Common myeloid progenitor, CD34-positive (primary cell): ENCODE measurements around the gene GOSR2.

Experiments used
- CTCF ChIA-PET: fragments of 350-600 bp; sonication (Branson Sonifier 250); formaldehyde crosslinking; loops from one replicate; lab custom pipeline; 2021; ENCODE audit warnings: antibody characterized with exemption; lab: Charles Lee
- POLR2A ChIA-PET: fragments of 350-600 bp; sonication (Branson Sonifier 250); formaldehyde crosslinking; loops from one replicate; lab custom pipeline; 2021; ENCODE audit warnings: antibody characterized with exemption; lab: Charles Lee
- DNase-seq, 3 donors: peaks; one replicate each; pipeline versions ENCODE4 v3.0.0 to v3.0.0-alpha.2; 2013
- H3K27ac ChIP-seq, 2 experiments: 1 replicate in 1 of 2; 2 replicates in 1 of 2; pipeline ENCODE4 v1.7.0; 2013; ENCODE audit warnings: inconsistent platforms in 2 of 2, low read length in 2 of 2, mild to moderate bottlenecking in 2 of 2, low read depth in 1 of 2, moderate library complexity in 1 of 2; ENCODE audit not compliant: severe bottlenecking in 2 of 2, insufficient read depth in 1 of 2, poor library complexity in 1 of 2
- H3K27me3 ChIP-seq, 5 experiments: replicated peaks in 2 of 5; 1 replicate in 3 of 5; 2 replicates in 2 of 5; pipeline versions ENCODE4 v1.6.1 to v1.7.0; 2013; ENCODE audit warnings: low read length in 4 of 5, mild to moderate bottlenecking in 2 of 5, moderate library complexity in 2 of 5, inconsistent platforms in 1 of 5; ENCODE audit not compliant: insufficient read depth in 5 of 5, control insufficient read depth in 4 of 5
- H3K36me3 ChIP-seq, 4 experiments: 1 replicate in 2 of 4; 2 replicates in 2 of 4; pipeline versions ENCODE4 v1.6.1 to v1.7.0; 2013; ENCODE audit warnings: low read length in 3 of 4, control low read depth in 1 of 4, mild to moderate bottlenecking in 1 of 4; ENCODE audit not compliant: control insufficient read depth in 4 of 4, insufficient read depth in 4 of 4
- H3K4me1 ChIP-seq, 4 experiments: 1 replicate in 3 of 4; 2 replicates in 1 of 4; pipeline versions ENCODE4 v1.6.1 to v1.7.1; 2013; ENCODE audit warnings: low read length in 3 of 4, mild to moderate bottlenecking in 3 of 4, control low read depth in 1 of 4, inconsistent platforms in 1 of 4, moderate library complexity in 1 of 4; ENCODE audit not compliant: control insufficient read depth in 4 of 4, insufficient read depth in 4 of 4; ENCODE audit errors: control extremely low read depth in 1 of 4
- H3K4me3 ChIP-seq, 7 experiments: 1 replicate in 4 of 7; 2 replicates in 3 of 7; pipeline versions ENCODE4 v1.5.1 to v1.7.0; 2013; ENCODE audit warnings: mild to moderate bottlenecking in 7 of 7, low read length in 6 of 7, moderate library complexity in 6 of 7, inconsistent platforms in 2 of 7, low read depth in 2 of 7, control low read depth in 1 of 7; ENCODE audit not compliant: insufficient read depth in 4 of 7, control insufficient read depth in 1 of 7; ENCODE audit errors: extremely low read depth in 1 of 7
- H3K9me3 ChIP-seq, 5 experiments: 1 replicate in 4 of 5; 2 replicates in 1 of 5; pipeline versions ENCODE4 v1.6.1 to v1.7.1; 2013; ENCODE audit warnings: low read length in 4 of 5, mild to moderate bottlenecking in 2 of 5, inconsistent platforms in 1 of 5, low read depth in 1 of 5, moderate library complexity in 1 of 5; ENCODE audit not compliant: control insufficient read depth in 4 of 5, insufficient read depth in 2 of 5; ENCODE audit errors: control extremely low read depth in 1 of 5
- WGBS: methylation state at CpG from one replicate; pipeline ENCODE4 v1.1.5; 2013; ENCODE audit not compliant: insufficient coverage; 5-methylcytosine and 5-hydroxymethylcytosine counted together

GOSR2 gene

GRCh38 chr17:46968224-46968834 lies 45.4 kb downstream of the GOSR2 start:
- peaks cover 0 to 3% (median 0%) of the 10 kb centered on the region in 5 experiments for H3K27me3 ChIP-seq
- no peaks in the 10 kb centered on the region for H3K9me3 ChIP-seq
- ChIA-PET CTCF (interaction anchor here (2.3 kb wide), 1 partner anchor 26 kb away, joined by 7 read pairs; no protein-coding TSS in a partner anchor), POLR2A (no interaction called here)
- no peak overlapping the region for H3K4me3 ChIP-seq
- H3K36me3 ChIP-seq, result no peaks in the 10 kb centered on the region
- DNase-seq, result no peak
- H3K4me1 ChIP-seq, result no peaks in the 10 kb centered on the region
- H3K27ac ChIP-seq, result no peak overlapping the region
- WGBS, result 94% methylated on average over 6 of the region's 6 CpGs

GRCh38 chr17:46968896-46969295 lies 45.9 kb downstream of the GOSR2 start:
- Histone ChIP-seq H3K27ac (no peak overlapping the region), H3K36me3 (no peaks in the 10 kb centered on the region), H3K9me3 (no peaks in the 10 kb centered on the region), H3K4me1 (no peaks in the 10 kb centered on the region), H3K27me3 (peaks cover 0 to 3% (median 0%) of the 10 kb centered on the region in 5 experiments), H3K4me3 (no peak overlapping the region)
- ChIA-PET POLR2A (no interaction called here), CTCF (no interaction called here)
- 95% methylated on average over 4 of the region's 8 CpGs for WGBS
- DNase-seq, result no peak

GRCh38 chr17:46971647-46972300 lies 48.8 kb downstream of the GOSR2 start:
- no peaks in the 10 kb centered on the region for H3K36me3 ChIP-seq
- WGBS, result 96% methylated on average over 4 of the region's 10 CpGs
- ChIA-PET CTCF (no interaction called here), POLR2A (interaction anchor here (0.6 kb wide), 1 partner anchor 1270 kb away, joined by 3 read pairs; no protein-coding TSS in a partner anchor)
- H3K9me3 ChIP-seq, result no peaks in the 10 kb centered on the region
- no peak for DNase-seq
- no peaks in the 10 kb centered on the region for H3K4me1 ChIP-seq
- H3K4me3 ChIP-seq, result no peak overlapping the region
- peaks cover 0 to 4% (median 3%) of the 10 kb centered on the region in 5 experiments for H3K27me3 ChIP-seq
- H3K27ac ChIP-seq, result no peak overlapping the region

- Histone ChIP-seq H3K4me3 (no peak overlapping the region), H3K4me1 (no peaks in the 10 kb centered on the region), H3K27ac (no peak overlapping the region), H3K27me3 (peaks cover 0 to 9% (median 7%) of the 10 kb centered on the region in 5 experiments), H3K36me3 (no peaks in the 10 kb centered on the region), H3K9me3 (no peaks in the 10 kb centered on the region)
- ChIA-PET POLR2A (interaction anchor here (0.6 kb wide), 1 partner anchor 1270 kb away, joined by 3 read pairs; no protein-coding TSS in a partner anchor), CTCF (no interaction called here)
- 93% methylated on average over 6 of the region's 6 CpGs for WGBS
- no peak for DNase-seq
Observed at GRCh38 chr17:46972346-46972745, 49.4 kb downstream of the GOSR2 start.

GRCh38 chr17:46974086-46974485 lies 51.1 kb downstream of the GOSR2 start:
- H3K9me3 ChIP-seq, result no peaks in the 10 kb centered on the region
- H3K4me3 ChIP-seq, result no peak overlapping the region
- WGBS, result 63% methylated on average over 4 of the region's 11 CpGs
- H3K36me3 ChIP-seq, result no peaks in the 10 kb centered on the region
- H3K4me1 ChIP-seq, result peaks cover 0 to 14% (median 12%) of the 10 kb centered on the region in 4 experiments
- no peak for DNase-seq
- CTCF ChIA-PET, result interaction anchor here (0.6 kb wide), 1 partner anchor 136 kb away, joined by 3 read pairs; no protein-coding TSS in a partner anchor
- POLR2A ChIA-PET, result no interaction called here
- peaks cover 0 to 27% (median 16%) of the 10 kb centered on the region in 5 experiments for H3K27me3 ChIP-seq
- H3K27ac ChIP-seq, result no peak overlapping the region

GRCh38 chr17:46975287-46975686 lies 52.3 kb downstream of the GOSR2 start:
- Histone ChIP-seq H3K4me3 (no peak overlapping the region), H3K36me3 (no peaks in the 10 kb centered on the region), H3K27ac (no peak overlapping the region), H3K4me1 (peaks cover 0 to 19% (median 16%) of the 10 kb centered on the region in 4 experiments), H3K9me3 (no peaks in the 10 kb centered on the region), H3K27me3 (peaks cover 0 to 39% (median 21%) of the 10 kb centered on the region in 5 experiments)
- ChIA-PET CTCF (no interaction called here), POLR2A (interaction anchor here (0.8 kb wide), 1 partner anchor 449 kb away, joined by 5 read pairs; no protein-coding TSS in a partner anchor)
- WGBS, result 100% methylated on average over 3 of the region's 4 CpGs
- DNase-seq, result no peak
